Stimulated activated memory B cell treated with anti-CD40 and anti-IgM and Interleukin-4, amounts not matched to agents 10 μg/mL and 1 μg/mL and 100 μg/mL, for 72 hours (primary cell): Measurements from ENCODE around the gene SF3B5.
A peak's percentile ranks its signal among the peaks of the same experiment; 100 is the strongest.

Experiments
- ATAC-seq: fragments of 150-1000 bp; cut with Tn5 transposase; 2 replicates; pipeline ENCODE4 v1.10.0; 2021
- H3K27ac Mint-ChIP-seq: one replicate; pipeline ENCODE4 v1.8.0; 2022; ENCODE audit warnings: mild to moderate bottlenecking, mixed read lengths
- H3K27me3 Mint-ChIP-seq: one replicate; pipeline ENCODE4 v1.8.0; 2022; ENCODE audit warnings: mixed read lengths
- H3K36me3 Mint-ChIP-seq: one replicate; pipeline ENCODE4 v1.8.0; 2022; ENCODE audit warnings: mixed read lengths
- H3K4me1 Mint-ChIP-seq: one replicate; pipeline ENCODE4 v1.8.0; 2022; ENCODE audit warnings: mixed read lengths
- H3K4me3 Mint-ChIP-seq: one replicate; pipeline ENCODE4 v1.8.0; 2022; ENCODE audit warnings: mild to moderate bottlenecking, moderate library complexity, mixed read lengths
- H3K9me3 Mint-ChIP-seq: one replicate; pipeline ENCODE4 v1.8.0; 2022; ENCODE audit warnings: mixed read lengths

SF3B5 gene

GRCh38 chr6:144123421-144123820, 28.0 kb upstream of the SF3B5 start:
- Mint-ChIP-seq H3K27ac (no peak overlapping the region), H3K27me3 (peaks cover 4% of the 10 kb centered on the region), H3K9me3 (no peaks in the 10 kb centered on the region), H3K4me3 (no peak overlapping the region), H3K36me3 (no peaks in the 10 kb centered on the region), H3K4me1 (peaks cover 6% of the 10 kb centered on the region)
- ATAC-seq: no peak

- no peak for ATAC-seq
- Mint-ChIP-seq H3K4me1 (peaks cover 6% of the 10 kb centered on the region), H3K27me3 (no peaks in the 10 kb centered on the region), H3K27ac (no peak overlapping the region), H3K4me3 (no peak overlapping the region), H3K36me3 (no peaks in the 10 kb centered on the region), H3K9me3 (no peaks in the 10 kb centered on the region)
Measured at GRCh38 chr6:144122861-144123260, 27.5 kb upstream of the SF3B5 start.

- H3K4me3 Mint-ChIP-seq: no peak overlapping the region
- peaks cover 2% of the 10 kb centered on the region for H3K4me1 Mint-ChIP-seq
- ATAC-seq: no peak
- H3K36me3 Mint-ChIP-seq: no peaks in the 10 kb centered on the region
- peaks cover 3% of the 10 kb centered on the region for H3K9me3 Mint-ChIP-seq
- H3K27ac Mint-ChIP-seq: no peak overlapping the region
- H3K27me3 Mint-ChIP-seq: no peaks in the 10 kb centered on the region
Measured at GRCh38 chr6:144119376-144119775, 24.0 kb upstream of the SF3B5 start.

GRCh38 chr6:144115219-144115618, 19.8 kb upstream of the SF3B5 start:
- H3K27me3 Mint-ChIP-seq: no peaks in the 10 kb centered on the region
- H3K27ac Mint-ChIP-seq: no peak overlapping the region
- no peak for ATAC-seq
- no peaks in the 10 kb centered on the region for H3K4me1 Mint-ChIP-seq
- H3K4me3 Mint-ChIP-seq: no peak overlapping the region
- peaks cover 3% of the 10 kb centered on the region for H3K9me3 Mint-ChIP-seq
- no peaks in the 10 kb centered on the region for H3K36me3 Mint-ChIP-seq

- Mint-ChIP-seq H3K27ac (no peak overlapping the region), H3K36me3 (no peaks in the 10 kb centered on the region), H3K9me3 (peaks cover 3% of the 10 kb centered on the region), H3K4me1 (no peaks in the 10 kb centered on the region), H3K4me3 (no peak overlapping the region), H3K27me3 (no peaks in the 10 kb centered on the region)
- ATAC-seq: no peak
Measured at GRCh38 chr6:144113366-144113765, 18.0 kb upstream of the SF3B5 start.

- ATAC-seq: no peak
- no peak overlapping the region for H3K27ac Mint-ChIP-seq
- H3K36me3 Mint-ChIP-seq: no peaks in the 10 kb centered on the region
- no peaks in the 10 kb centered on the region for H3K27me3 Mint-ChIP-seq
- H3K9me3 Mint-ChIP-seq: peaks cover 3% of the 10 kb centered on the region
- H3K4me3 Mint-ChIP-seq: no peak overlapping the region
- peaks cover 1% of the 10 kb centered on the region for H3K4me1 Mint-ChIP-seq
Measured at GRCh38 chr6:144110210-144110609, 14.8 kb upstream of the SF3B5 start.

GRCh38 chr6:144106206-144106605, 10.8 kb upstream of the SF3B5 start:
- Mint-ChIP-seq H3K27ac (no peak overlapping the region), H3K4me1 (peaks cover 6% of the 10 kb centered on the region), H3K36me3 (no peaks in the 10 kb centered on the region), H3K9me3 (no peaks in the 10 kb centered on the region), H3K27me3 (no peaks in the 10 kb centered on the region), H3K4me3 (no peak overlapping the region)
- no peak for ATAC-seq

GRCh38 chr6:144104898-144105487, 9.6 kb upstream of the SF3B5 start:
- Mint-ChIP-seq H3K36me3 (no peaks in the 10 kb centered on the region), H3K9me3 (no peaks in the 10 kb centered on the region), H3K27ac (no peak overlapping the region), H3K4me3 (no peak overlapping the region), H3K4me1 (peaks cover 6% of the 10 kb centered on the region), H3K27me3 (no peaks in the 10 kb centered on the region)
- peak; percentile 64 for ATAC-seq

- peaks cover 6% of the 10 kb centered on the region for H3K4me1 Mint-ChIP-seq
- no peaks in the 10 kb centered on the region for H3K9me3 Mint-ChIP-seq
- ATAC-seq: no peak
- H3K27ac Mint-ChIP-seq: no peak overlapping the region
- H3K27me3 Mint-ChIP-seq: no peaks in the 10 kb centered on the region
- no peaks in the 10 kb centered on the region for H3K36me3 Mint-ChIP-seq
- no peak overlapping the region for H3K4me3 Mint-ChIP-seq
Measured at GRCh38 chr6:144104488-144104887, 9.1 kb upstream of the SF3B5 start.

- H3K4me3 Mint-ChIP-seq: no peak overlapping the region
- ATAC-seq: no peak
- H3K27ac Mint-ChIP-seq: no peak overlapping the region
- no peaks in the 10 kb centered on the region for H3K36me3 Mint-ChIP-seq
- no peaks in the 10 kb centered on the region for H3K9me3 Mint-ChIP-seq
- H3K27me3 Mint-ChIP-seq: no peaks in the 10 kb centered on the region
- H3K4me1 Mint-ChIP-seq: peaks cover 6% of the 10 kb centered on the region
Measured at GRCh38 chr6:144103026-144103563, 7.7 kb upstream of the SF3B5 start.

- Mint-ChIP-seq H3K27ac (no peak overlapping the region), H3K4me1 (peaks cover 19% of the 10 kb centered on the region), H3K36me3 (peaks cover 5% of the 10 kb centered on the region), H3K9me3 (no peaks in the 10 kb centered on the region), H3K27me3 (no peaks in the 10 kb centered on the region), H3K4me3 (no peak overlapping the region)
- no peak for ATAC-seq
Measured at GRCh38 chr6:144098993-144099392, 3.6 kb upstream of the SF3B5 start.

- H3K36me3 Mint-ChIP-seq: peaks cover 8% of the 10 kb centered on the region
- H3K4me1 Mint-ChIP-seq: peaks cover 23% of the 10 kb centered on the region
- H3K27ac Mint-ChIP-seq: peak overlapping the region; percentile 95
- no peak for ATAC-seq
- no peaks in the 10 kb centered on the region for H3K27me3 Mint-ChIP-seq
- peak overlapping the region; percentile 96 for H3K4me3 Mint-ChIP-seq
- H3K9me3 Mint-ChIP-seq: no peaks in the 10 kb centered on the region
Measured at GRCh38 chr6:144094731-144095133, 641 bp downstream of the SF3B5 start.

GRCh38 chr6:144093658-144094057, 1.7 kb downstream of the SF3B5 start:
- H3K36me3 Mint-ChIP-seq: peaks cover 8% of the 10 kb centered on the region
- H3K27ac Mint-ChIP-seq: peak overlapping the region; percentile 95
- ATAC-seq: no peak
- peak overlapping the region; percentile 96 for H3K4me3 Mint-ChIP-seq
- H3K9me3 Mint-ChIP-seq: no peaks in the 10 kb centered on the region
- peaks cover 23% of the 10 kb centered on the region for H3K4me1 Mint-ChIP-seq
- no peaks in the 10 kb centered on the region for H3K27me3 Mint-ChIP-seq

GRCh38 chr6:144093236-144093635, 2.1 kb downstream of the SF3B5 start:
- Mint-ChIP-seq H3K27ac (no peak overlapping the region), H3K4me1 (peaks cover 23% of the 10 kb centered on the region), H3K27me3 (no peaks in the 10 kb centered on the region), H3K36me3 (peaks cover 8% of the 10 kb centered on the region), H3K9me3 (no peaks in the 10 kb centered on the region), H3K4me3 (no peak overlapping the region)
- ATAC-seq: no peak

- no peaks in the 10 kb centered on the region for H3K27me3 Mint-ChIP-seq
- ATAC-seq: no peak
- H3K9me3 Mint-ChIP-seq: no peaks in the 10 kb centered on the region
- H3K27ac Mint-ChIP-seq: no peak overlapping the region
- H3K4me1 Mint-ChIP-seq: peaks cover 28% of the 10 kb centered on the region
- no peak overlapping the region for H3K4me3 Mint-ChIP-seq
- peaks cover 17% of the 10 kb centered on the region for H3K36me3 Mint-ChIP-seq
Measured at GRCh38 chr6:144090384-144090783, 5.0 kb downstream of the SF3B5 start.

GRCh38 chr6:144087789-144088426, 7.5 kb downstream of the SF3B5 start:
- no peaks in the 10 kb centered on the region for H3K9me3 Mint-ChIP-seq
- H3K27me3 Mint-ChIP-seq: no peaks in the 10 kb centered on the region
- peaks cover 13% of the 10 kb centered on the region for H3K4me1 Mint-ChIP-seq
- H3K4me3 Mint-ChIP-seq: no peak overlapping the region
- H3K27ac Mint-ChIP-seq: no peak overlapping the region
- ATAC-seq: no peak
- peaks cover 17% of the 10 kb centered on the region for H3K36me3 Mint-ChIP-seq
